Peyer's patch (tissue), 4 donors: ENCODE measurements around the gene FANCM.

Experiments used
- CTCF ChIP-seq, 6 experiments: fragments of 450-650 bp in 4 of 6; fragments of 200-600 bp in 2 of 6; sonication (generic) in 1 of 6; IDR thresholded peaks; one replicate each; pipeline ENCODE4 v1.5.1; 2017 to 2019; ENCODE audit warnings: antibody characterized with exemption in 6 of 6, mild to moderate bottlenecking in 3 of 6, moderate library complexity in 1 of 6
- POLR2A ChIP-seq, 2 donors: fragments of 450-650 bp; IDR thresholded peaks; one replicate each; pipeline ENCODE4 v1.5.1; 2017; ENCODE audit warnings: antibody characterized with exemption in 2 of 2, mild to moderate bottlenecking in 2 of 2, moderate library complexity in 2 of 2

GRCh38 chr14:45185100-45185814 is 49.5 kb downstream of the FANCM start:
- TF ChIP-seq CTCF (IDR thresholded peaks at IDR 0.05) = no peak
- TF ChIP-seq POLR2A (IDR thresholded peaks at IDR 0.05) = no peak
